Measurements from ENCODE around the gene NIPSNAP2. TPM values are rescaled to one million over a fixed set of nuclear protein-coding genes. Genes with fewer than 3 reads are reported as not detected.

Gene NIPSNAP2
- total RNA-seq, 2 donors from 2014 or later = 32.2 to 67.5 TPM

- no peaks in the 10 kb centered on the region for H3K9me3 ChIP-seq
- H3K27me3 ChIP-seq = no peaks in the 10 kb centered on the region
- H3K9ac ChIP-seq (ENCODE audit: low read depth in 2 of 2, low read length in 2 of 2) = no peak overlapping the region
- intact Hi-C loops (cut with DNase I) = no loop called here
- H3K4me1 ChIP-seq = no peaks in the 10 kb centered on the region
- TF ChIP-seq CTCF (IDR thresholded peaks at IDR 0.05) = no peak
- H3K4me3 ChIP-seq = no peak overlapping the region
- H3K36me3 ChIP-seq = no peaks in the 10 kb centered on the region
- H3K27ac ChIP-seq = no peak overlapping the region
- DNase-seq = no peak
Observed at GRCh38 chr7:55970561-55970960, 6.2 kb downstream of the NIPSNAP2 start.

- TF ChIP-seq CTCF (IDR thresholded peaks at IDR 0.05) = no peak
Observed at GRCh38 chr7:55970978-55971377, 6.6 kb downstream of the NIPSNAP2 start.

GRCh38 chr7:55973747-55974250 lies 9.4 kb downstream of the NIPSNAP2 start:
- no peak for TF ChIP-seq CTCF (IDR thresholded peaks at IDR 0.05)
- no peaks in the 10 kb centered on the region for H3K9me3 ChIP-seq
- no peak overlapping the region for H3K4me3 ChIP-seq
- no peaks in the 10 kb centered on the region for H3K27me3 ChIP-seq
- intact Hi-C loops (cut with DNase I) = no loop called here
- H3K36me3 ChIP-seq = no peaks in the 10 kb centered on the region
- H3K9ac ChIP-seq (ENCODE audit: low read depth in 2 of 2, low read length in 2 of 2) = no peak overlapping the region
- H3K4me1 ChIP-seq = no peaks in the 10 kb centered on the region
- H3K27ac ChIP-seq = no peak overlapping the region
- no peak for DNase-seq

More at GRCh38 chr7:55970978-55971377, 6.6 kb downstream of the NIPSNAP2 start:
- Histone ChIP-seq H3K27ac (no peak overlapping the region), H3K4me3 (no peak overlapping the region), H3K36me3 (no peaks in the 10 kb centered on the region), H3K9ac (ENCODE audit: low read depth in 2 of 2, low read length in 2 of 2) (no peak overlapping the region), H3K9me3 (no peaks in the 10 kb centered on the region), H3K4me1 (no peaks in the 10 kb centered on the region), H3K27me3 (no peaks in the 10 kb centered on the region)
- intact Hi-C loops (cut with DNase I) = no loop called here
- DNase-seq = no peak

- intact Hi-C loops (cut with DNase I) = no loop called here
- Histone ChIP-seq H3K9me3 (no peaks in the 10 kb centered on the region), H3K27ac (no peak overlapping the region), H3K27me3 (no peaks in the 10 kb centered on the region), H3K9ac (ENCODE audit: low read depth in 2 of 2, low read length in 2 of 2) (no peak overlapping the region), H3K4me1 (no peaks in the 10 kb centered on the region), H3K4me3 (no peak overlapping the region), H3K36me3 (peaks cover 5% of the 10 kb centered on the region)
- no peak for DNase-seq
- no peak for TF ChIP-seq CTCF (IDR thresholded peaks at IDR 0.05)
Observed at GRCh38 chr7:55975988-55976633, 11.7 kb downstream of the NIPSNAP2 start.

GRCh38 chr7:55977831-55978230 lies 13.4 kb downstream of the NIPSNAP2 start:
- intact Hi-C loops (cut with DNase I) = no loop called here
- H3K36me3 ChIP-seq = peaks cover 17% of the 10 kb centered on the region
- TF ChIP-seq CTCF (IDR thresholded peaks at IDR 0.05) = no peak

More at GRCh38 chr7:55977831-55978230, 13.4 kb downstream of the NIPSNAP2 start:
- H3K9me3 ChIP-seq = no peaks in the 10 kb centered on the region
- no peak overlapping the region for H3K27ac ChIP-seq
- H3K27me3 ChIP-seq = no peaks in the 10 kb centered on the region
- no peak overlapping the region for H3K9ac ChIP-seq (ENCODE audit: low read depth in 2 of 2, low read length in 2 of 2)
- no peaks in the 10 kb centered on the region for H3K4me1 ChIP-seq
- H3K4me3 ChIP-seq = no peak overlapping the region
- no peak for DNase-seq

Measured in colonic mucosa (tissue), 4 donors.